Renal pelvis (tissue), 12 donors: ENCODE measurements around the gene SOHLH1. TPM values are rescaled to one million over a fixed set of nuclear protein-coding genes. Genes with fewer than 3 reads are reported as not detected.

Experiments used
- DNase-seq: peaks from one replicate; pipeline ENCODE4 v3.0.0-alpha.2; 2013
- long read RNA-seq, 16 experiments: transcript quantifications; one replicate each; lab custom pipeline, GENCODE V29; 2026
- polyA plus RNA-seq, 3 donors: library from polyadenylated mRNA; unstranded; fragments of 120-200 nt; gene quantifications; one replicate each; pipeline ENCODE4 v1.2.1, GENCODE V29; 2013; ENCODE audit not compliant: insufficient read length in 3 of 3

The SOHLH1 gene
- polyA plus RNA-seq: not detected
- long read RNA-seq, donor 1: 0 reads
- long read RNA-seq, donor 2: 0 reads
- long read RNA-seq, donor 3: 0 reads
- long read RNA-seq, donor 4: 0 reads
- long read RNA-seq, donor 5: 0 reads
- long read RNA-seq, donor 6: 0 reads
- long read RNA-seq, donor 7: 0 reads
- long read RNA-seq, donor 8: 0 reads
- long read RNA-seq, donor 9: 0 reads
- long read RNA-seq, donor 10: 0 reads
- long read RNA-seq, donor 11: 0 reads
- long read RNA-seq, donor 12: 0 reads
- long read RNA-seq, donor 13: 0 reads
- long read RNA-seq, donor 14: 0 reads
- long read RNA-seq, donor 15: 0 reads
- long read RNA-seq, donor 16: 0 reads

- no peak for DNase-seq
Measured at GRCh38 chr9:135699440-135699839, at the start of gene SOHLH1. Gene SOHLH1 (minus strand): TSS chr9:135699481. CDS start chr9:135699467, 14 bp downstream.

DNA sequence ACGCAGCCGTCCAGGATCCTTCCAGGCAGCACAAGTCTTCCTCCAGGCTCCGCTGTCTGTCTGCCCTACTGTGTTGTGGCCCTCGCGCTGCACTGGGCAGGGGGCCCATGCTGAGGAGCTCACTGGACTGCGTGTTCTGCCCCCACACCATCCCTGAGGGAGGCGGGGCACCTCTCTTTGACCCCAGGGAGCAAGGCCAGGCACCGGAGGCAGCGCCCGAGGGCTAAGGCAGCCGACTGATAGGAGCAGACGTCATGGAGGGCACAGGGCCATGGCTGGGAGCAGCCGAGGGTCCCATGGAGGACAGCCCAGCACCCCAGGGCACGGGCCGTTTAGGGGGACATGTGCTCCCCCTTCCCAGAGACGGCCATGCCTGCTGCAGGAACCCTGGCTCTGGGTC is 49.4 kb upstream of the SOHLH1 start:
- no peak for DNase-seq

GRCh38 chr9:135747311-135747710 is 48.0 kb upstream of the SOHLH1 start:
- DNase-seq: no peak

DNA sequence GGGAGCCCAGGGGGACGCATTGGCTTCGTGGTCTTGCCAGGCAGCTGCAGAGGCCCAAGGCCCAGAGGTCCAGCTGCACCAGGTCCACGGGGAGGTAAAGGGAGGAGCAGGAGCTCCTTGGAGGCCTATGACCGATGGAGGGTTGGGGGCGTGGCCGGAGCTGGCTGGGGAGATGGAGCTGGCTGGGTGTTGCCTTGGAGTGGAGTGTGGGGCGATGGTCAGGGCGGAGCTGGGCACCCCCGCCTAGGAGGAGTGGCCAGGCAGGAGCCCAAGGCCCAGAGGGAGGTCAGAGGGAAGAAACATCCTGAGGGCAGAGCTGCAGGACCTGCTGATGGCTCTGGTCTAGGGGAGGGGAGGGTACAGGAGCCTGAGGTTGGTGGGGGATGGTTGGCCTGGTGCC is 47.3 kb upstream of the SOHLH1 start:
- no peak for DNase-seq

DNA sequence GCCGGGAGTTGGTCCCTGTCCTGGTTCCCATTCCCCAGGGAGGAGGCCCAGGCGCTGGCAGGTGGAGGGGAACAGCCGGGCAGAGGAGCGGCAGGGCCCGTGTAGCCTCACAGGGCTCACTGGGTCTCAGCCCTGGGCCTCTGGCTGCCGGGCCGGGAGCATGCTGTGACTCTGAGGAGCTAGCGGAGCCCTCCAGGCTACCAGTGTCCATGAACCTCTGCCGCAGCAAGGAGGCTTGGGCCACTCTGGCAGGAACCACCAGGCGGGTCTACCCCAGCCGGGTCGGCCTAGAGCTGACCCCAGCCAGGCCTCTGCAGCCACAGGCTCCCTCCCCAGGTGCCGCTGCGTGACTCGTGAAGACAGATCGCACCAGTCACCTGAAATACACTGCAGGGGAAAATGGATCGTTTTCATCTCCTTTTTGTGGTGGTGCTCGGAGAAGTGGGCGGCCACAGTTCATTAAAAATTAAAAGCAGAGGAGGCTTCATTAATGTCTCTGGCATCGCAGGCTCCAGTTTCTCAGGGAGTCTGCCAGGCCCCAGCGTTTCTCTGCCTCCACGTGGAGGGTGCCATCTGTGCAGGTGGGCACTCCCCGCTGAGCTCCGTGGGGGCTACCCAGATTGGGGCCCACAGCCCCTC is 46.5 kb upstream of the SOHLH1 start:
- DNase-seq: no peak

DNA sequence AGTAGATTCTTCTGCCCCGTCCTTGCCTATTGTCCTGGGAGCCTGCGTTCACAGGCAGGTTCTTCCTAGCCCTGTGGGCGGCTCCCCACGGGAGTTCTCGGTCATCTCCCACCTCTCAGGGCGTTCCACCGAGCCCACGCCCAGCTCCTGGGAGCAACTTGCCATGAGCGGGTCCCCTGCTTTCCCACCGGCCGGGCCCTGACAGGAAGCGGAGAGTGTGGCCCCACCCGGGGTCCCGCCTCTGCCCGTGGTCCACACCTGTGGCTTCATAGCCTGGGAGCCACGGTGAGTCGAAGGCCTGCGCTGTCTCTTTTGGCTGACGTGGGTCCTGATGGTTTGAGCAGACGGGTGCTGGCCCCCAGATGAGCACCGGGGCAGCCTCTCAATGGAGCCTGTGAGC is 45.9 kb upstream of the SOHLH1 start:
- DNase-seq: no peak

DNA sequence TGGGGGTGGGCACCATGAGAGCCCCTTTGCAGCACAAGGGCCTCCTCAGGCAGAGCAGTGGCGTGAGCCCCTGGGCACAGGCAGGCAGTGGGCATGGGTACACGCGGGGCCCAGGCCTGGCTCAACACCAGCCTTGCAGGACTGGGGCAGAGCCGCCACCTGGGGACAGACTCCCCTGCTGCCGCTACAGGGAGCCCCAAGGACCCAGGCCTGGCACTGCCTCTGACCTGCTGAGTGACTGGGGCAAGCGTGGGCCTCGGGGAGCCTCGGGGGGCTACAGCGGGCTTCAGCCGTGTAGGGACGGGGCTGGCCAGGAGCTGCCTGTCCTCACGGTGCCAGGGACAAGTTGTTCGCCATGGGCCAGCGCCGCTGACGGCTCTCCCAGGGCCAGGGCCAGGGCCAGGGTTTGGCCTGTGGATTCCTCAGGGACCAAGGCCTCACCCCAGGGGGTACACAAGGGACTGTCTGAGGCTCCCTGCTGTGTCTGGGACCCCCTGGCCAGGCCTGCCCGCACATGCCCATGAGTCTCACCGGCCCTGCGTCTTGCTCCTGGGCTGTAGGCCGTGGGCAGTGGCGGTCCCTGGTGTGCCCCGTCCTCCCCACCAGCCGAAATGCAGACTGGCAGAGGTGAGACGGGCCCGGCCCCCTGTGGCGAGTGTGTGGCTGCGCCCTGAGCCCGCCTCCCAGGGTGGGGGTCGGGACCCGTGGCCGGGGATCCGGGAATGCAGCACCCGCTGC is 45.2 kb upstream of the SOHLH1 start:
- no peak for DNase-seq

DNA sequence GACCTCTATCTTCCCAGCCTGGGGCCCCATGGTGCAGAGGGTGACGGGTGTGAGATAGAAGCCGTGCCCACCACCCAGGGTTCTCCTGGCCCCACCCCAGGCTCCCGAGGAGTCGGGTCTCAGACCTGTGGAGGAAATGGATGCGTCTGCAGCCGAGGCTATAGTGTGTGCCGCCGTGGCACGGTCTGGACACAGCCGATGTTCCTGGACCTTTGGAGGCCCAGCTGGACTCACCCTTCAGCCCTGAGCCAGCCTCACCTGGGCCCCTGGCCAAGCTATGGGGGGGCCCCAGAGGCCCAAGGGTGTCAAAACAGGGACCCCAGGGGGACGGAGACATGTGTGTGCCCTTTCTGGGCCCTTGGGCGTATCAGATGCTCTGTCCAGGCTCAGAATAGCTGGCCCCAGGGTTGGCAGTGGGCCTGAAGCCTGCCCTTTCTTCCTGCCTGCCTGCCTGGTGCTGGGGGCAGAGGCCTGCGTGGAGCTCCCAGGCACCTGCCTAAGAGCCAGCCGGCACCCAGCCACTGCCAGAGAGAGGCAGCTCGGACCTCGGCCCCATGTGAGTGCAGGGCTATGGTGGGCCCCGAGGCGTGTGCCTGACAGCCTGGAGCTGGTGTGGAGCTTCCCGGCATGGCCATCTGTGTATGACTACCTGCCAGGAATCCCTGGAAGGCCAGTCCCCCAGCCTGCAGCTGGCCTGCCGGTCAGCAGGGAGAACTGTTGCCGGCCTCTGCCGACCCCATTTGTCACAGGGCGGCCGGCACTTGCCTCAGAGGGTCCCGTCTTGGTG is 44.5 kb upstream of the SOHLH1 start:
- DNase-seq: no peak

DNA sequence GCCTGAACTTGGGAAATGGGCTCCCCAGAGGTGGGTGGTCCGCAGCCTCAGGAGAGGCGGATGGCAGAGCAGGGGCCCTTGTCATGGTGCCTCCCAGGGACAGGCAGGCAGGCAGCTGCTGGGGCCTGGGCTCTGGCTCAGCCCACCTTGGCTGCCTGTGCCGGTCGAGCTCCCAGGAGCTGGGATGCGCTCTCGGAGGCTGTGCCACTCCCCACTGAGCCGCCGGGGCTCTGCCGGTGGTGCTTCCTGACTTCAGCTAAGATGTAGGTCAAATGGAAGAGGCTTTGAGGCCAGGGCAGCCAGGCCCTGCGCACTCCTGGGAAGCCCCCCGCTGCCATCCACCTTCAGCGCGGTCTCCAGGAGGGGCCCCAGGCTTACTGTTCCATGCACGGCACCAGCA is 43.7 kb upstream of the SOHLH1 start:
- no peak for DNase-seq

DNA sequence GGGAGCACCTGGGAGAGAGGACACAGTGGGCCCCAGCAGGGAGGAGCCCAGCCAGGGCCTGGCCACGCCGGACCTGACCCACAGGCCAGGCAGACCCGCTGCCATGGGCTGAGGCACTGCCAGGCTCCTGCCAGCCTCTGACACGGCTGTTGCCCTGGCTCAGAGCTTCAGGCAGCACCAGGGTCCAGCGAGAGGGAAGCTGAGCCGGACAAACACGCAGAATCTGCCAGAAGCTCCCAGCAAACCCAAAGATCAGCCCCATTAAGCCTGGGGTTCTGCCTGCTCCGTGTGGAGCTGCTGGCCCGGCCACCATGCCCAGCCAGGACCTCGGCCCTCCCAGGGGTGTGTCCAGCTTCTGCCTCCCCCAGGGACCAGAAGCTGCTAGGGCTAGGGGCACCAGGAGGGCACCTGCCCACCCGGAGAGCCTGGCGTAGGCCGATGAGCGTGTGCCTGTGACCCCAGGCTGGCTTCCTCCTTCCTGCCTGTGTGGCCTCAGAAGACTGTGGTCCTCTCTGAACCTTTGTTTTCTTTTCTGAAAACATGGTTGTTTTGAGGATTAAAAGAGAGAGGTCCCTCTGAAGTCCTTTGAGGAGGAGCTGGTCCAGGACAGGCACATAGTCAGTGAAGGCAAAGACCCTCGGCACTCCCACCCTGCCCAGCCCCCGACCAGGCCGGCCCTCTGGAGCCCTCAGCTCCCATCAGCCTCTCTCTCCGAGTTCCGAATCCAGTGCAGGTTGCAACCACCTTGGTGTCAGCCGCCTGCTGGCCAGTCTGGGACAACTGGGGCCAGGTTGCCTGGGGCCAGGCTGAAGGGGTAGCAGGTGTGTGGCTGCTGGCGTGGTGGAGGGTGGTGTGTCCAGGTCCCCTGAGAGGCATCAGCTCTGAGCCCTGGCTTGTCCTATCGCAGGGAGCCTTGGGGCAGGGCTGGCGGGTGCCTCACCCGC is 42.3 kb upstream of the SOHLH1 start:
- no peak for DNase-seq

- no peak for DNase-seq
Measured at GRCh38 chr9:135739271-135740220, 40.3 kb upstream of the SOHLH1 start.

DNA sequence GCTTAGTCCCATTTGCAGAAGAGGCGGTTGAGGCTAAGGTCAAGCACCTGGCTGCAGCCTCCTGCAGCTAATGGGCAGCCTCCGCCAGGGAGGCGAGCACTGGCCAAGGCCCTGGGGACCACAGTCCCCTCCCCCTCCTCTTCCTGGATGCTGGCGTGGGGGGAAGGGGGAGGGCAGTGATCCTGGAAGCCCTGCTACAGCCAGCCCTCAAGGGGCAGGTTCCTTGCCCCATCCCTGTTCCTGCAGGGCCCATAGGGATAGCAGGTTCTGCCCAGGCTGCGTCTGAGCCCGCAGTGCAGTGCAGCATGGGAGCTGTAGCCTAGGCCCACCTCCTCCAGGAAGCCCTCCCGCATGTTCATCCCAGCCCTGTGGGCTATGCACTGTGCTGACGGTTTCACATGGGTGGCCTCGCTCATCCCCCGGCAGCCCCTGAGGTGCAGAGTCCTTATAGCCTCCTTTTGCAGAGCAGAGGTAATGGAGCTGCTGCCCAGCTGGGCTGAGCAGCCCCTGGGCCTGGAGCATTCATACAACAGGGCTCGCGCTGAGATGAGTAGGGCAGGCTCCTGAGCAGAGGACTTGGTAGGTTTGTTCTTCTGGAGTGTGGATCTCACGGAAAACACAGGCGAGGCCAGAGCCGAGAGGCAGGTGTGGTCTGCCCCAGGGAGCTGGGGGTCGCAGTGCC is 38.7 kb upstream of the SOHLH1 start:
- DNase-seq: no peak

DNA sequence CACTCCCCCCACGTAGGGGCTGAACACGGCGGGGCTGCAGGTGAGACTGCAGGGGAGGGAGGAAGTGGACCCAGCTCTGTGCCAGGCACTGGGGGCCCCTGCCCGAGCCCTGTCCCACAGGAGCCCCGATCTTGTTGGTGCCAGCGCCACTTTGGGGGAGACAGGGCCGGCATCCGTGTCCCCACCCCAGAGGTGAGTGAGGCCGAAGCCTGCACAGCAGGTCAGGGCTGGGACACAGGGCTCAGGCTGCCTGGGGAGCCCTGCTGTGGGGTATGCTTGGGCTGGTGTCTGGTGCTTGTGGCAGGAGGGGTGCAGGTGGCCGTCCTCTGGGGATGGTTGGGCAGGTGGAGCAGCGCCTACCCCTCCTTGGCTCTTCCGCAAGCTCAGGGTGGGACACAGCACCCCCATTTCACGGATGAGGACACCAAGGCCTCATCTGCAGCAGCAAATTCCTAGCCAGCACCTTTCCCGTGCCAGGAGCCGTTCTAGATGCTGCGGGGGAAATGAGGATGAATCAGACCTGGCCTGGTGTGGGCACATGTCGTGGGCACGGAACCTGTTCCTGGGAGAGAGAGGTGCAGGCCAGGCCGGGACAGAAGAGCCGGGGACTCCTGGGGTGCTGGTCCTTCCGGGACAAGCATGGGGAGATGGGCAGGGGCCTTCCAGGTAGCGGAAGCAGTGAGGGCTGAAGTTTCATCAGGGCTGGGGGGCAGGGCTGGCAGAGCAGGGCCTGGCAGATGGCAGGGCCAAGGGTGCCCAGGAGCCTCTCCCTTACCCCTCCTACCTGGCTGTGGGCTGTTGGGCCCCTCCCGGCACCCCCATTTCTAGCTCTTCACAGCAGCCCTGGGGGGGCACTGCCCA is 37.9 kb upstream of the SOHLH1 start:
- DNase-seq: no peak

- DNase-seq: no peak
Measured at GRCh38 chr9:135736272-135736978, 37.1 kb upstream of the SOHLH1 start.

GRCh38 chr9:135734616-135735144 is 35.4 kb upstream of the SOHLH1 start:
- no peak for DNase-seq

DNA sequence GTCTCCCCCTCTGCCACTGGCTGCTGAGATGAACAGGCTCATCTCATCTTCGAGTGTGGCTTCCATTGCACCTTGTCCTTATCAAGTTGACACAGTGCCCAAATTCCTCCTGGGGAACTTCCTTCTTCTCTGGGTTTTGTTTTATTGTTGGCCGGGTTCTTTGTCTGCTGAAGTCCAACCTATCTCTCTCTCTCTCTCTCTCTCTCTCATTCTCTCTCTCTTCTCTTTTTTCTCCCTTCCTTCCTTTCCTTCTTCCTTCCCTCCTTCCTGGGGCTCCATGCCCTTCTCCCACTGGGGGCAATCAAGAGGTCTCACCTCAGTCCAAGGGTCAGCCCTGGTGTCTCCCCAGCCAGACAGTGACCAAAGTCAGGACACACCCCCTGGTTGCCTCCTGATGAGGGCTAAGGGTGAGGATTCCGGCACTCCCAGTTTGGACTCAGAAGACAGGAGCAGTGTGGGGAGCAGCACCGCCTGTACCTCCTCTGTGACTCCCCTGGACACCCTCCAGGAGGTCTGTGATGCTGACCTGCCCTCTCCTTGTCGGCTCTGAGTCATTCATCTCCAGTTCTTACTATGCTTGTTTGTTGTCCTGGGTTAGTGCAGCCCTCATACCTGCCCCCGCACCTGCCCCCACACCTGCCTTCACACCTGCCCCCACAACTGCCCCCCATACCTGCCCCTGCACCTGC is 33.4 kb upstream of the SOHLH1 start:
- DNase-seq: no peak

- DNase-seq: no peak
Measured at GRCh38 chr9:135731454-135731853, 32.2 kb upstream of the SOHLH1 start.
